DMS114 treated with DMSO at 0.1 percent for 48 hours (cell line): ENCODE data around the gene DDX4.
"Not testable (repeated sequence)": the region's sequence is repeated elsewhere in the genome, so short reads cannot be mapped to it uniquely, and the experiment has no call there.

Experiments
- DNase-seq: peaks from one replicate; lab custom pipeline; 2025; ENCODE audit not compliant: unreplicated experiment; lab: John Stamatoyannopoulos, UW

Gene DDX4

GRCh38 chr5:55720188-55720703 is 17.6 kb upstream of the DDX4 start:
- DNase-seq = no peak

GRCh38 chr5:55724281-55724680 is 13.6 kb upstream of the DDX4 start:
- DNase-seq = no peak

- no peak for DNase-seq
These were observed 6.0 kb upstream of the DDX4 start for GRCh38 chr5:55731848-55732247.

GRCh38 chr5:55732585-55732984 is 5.3 kb upstream of the DDX4 start:
- DNase-seq = no peak

- DNase-seq = no peak
These were observed 3.2 kb upstream of the DDX4 start for GRCh38 chr5:55734658-55735057.

- no peak for DNase-seq
These were observed 4.9 kb downstream of the DDX4 start for GRCh38 chr5:55742778-55743177.

- DNase-seq = no peak
These were observed 10.0 kb downstream of the DDX4 start for GRCh38 chr5:55747778-55748318.

GRCh38 chr5:55749387-55749786 is 11.5 kb downstream of the DDX4 start:
- no peak for DNase-seq

GRCh38 chr5:55750063-55750462 is 12.2 kb downstream of the DDX4 start:
- DNase-seq = no peak

- DNase-seq = no peak
These were observed 12.6 kb downstream of the DDX4 start for GRCh38 chr5:55750499-55750898.

- DNase-seq = no peak
These were observed 20.4 kb downstream of the DDX4 start for GRCh38 chr5:55758231-55758630.

GRCh38 chr5:55758714-55759113 is 20.9 kb downstream of the DDX4 start:
- DNase-seq = no peak

GRCh38 chr5:55761721-55762120 is 23.9 kb downstream of the DDX4 start:
- not testable (repeated sequence) for DNase-seq

- no peak for DNase-seq
These were observed 26.0 kb downstream of the DDX4 start for GRCh38 chr5:55763746-55764420.

GRCh38 chr5:55768279-55768678 is 30.4 kb downstream of the DDX4 start:
- DNase-seq = no peak

GRCh38 chr5:55771175-55771655 is 33.4 kb downstream of the DDX4 start:
- no peak for DNase-seq

GRCh38 chr5:55773057-55773456 is 35.2 kb downstream of the DDX4 start:
- DNase-seq = no peak

GRCh38 chr5:55777332-55777731 is 39.5 kb downstream of the DDX4 start:
- DNase-seq = no peak

- DNase-seq = no peak
These were observed 63.1 kb downstream of the DDX4 start for GRCh38 chr5:55800924-55801323.

- not testable (repeated sequence) for DNase-seq
These were observed 71.0 kb downstream of the DDX4 start for GRCh38 chr5:55808814-55809213.

GRCh38 chr5:55815939-55816338 is 78.1 kb downstream of the DDX4 start:
- not testable (repeated sequence) for DNase-seq

GRCh38 chr5:55816342-55816741 is 78.5 kb downstream of the DDX4 start:
- DNase-seq = no peak

- DNase-seq = no peak
These were observed 79.2 kb downstream of the DDX4 start for GRCh38 chr5:55817030-55817429.
